HG03565 (cell line): ENCODE results near the gene CNTNAP2.

ENCODE experiments used
- ATAC-seq: cut with Tn5 transposase; IDR thresholded peaks from one replicate; pipeline ENCODE4 v1.9.1; 2021; ENCODE audit warnings: mild to moderate bottlenecking, moderate library complexity; ENCODE audit not compliant: unreplicated experiment

Gene CNTNAP2

GRCh38 chr7:146966274-146966673 lies 849.7 kb downstream of the CNTNAP2 start:
- ATAC-seq, result no peak

DNA sequence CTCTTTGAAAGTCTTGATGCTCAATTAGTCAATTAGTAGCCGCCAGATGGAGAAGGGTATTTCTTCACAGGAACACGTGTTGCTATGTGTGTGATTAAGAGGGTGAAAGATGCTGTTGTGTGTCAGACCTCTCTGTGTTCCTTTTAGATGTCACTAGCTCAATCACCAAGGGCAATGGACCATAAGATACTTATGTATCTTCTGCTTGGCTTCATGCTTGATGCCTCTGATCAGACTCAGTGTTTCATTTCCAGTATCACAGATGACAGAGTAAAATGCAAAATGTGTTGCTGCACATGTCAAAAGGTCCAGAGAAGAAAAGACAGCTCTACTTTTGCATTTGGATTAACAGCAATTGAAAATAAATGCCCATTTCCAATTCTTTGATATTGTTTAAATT lies 865.9 kb downstream of the CNTNAP2 start:
- no peak for ATAC-seq

GRCh38 chr7:146991596-146991995 lies 875.0 kb downstream of the CNTNAP2 start:
- no peak for ATAC-seq

DNA sequence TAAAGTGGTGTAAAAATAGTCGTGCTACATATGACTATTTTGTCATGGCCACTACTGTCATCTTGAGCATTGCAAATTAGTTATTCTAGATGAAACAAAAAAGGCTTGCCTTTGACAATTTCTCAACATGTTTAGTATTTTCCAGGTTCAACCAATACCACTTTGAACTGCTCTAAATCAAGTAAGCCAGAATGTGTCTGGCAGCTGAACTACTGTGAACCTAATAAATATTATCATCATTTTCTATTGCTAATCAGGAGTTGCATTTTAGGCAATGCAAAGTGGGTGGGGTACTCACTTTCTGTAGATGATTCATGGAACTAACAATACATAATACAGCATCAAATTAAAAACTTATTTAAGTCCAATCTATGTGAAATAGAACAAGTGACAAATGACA lies 877.2 kb downstream of the CNTNAP2 start:
- ATAC-seq, result no peak

DNA sequence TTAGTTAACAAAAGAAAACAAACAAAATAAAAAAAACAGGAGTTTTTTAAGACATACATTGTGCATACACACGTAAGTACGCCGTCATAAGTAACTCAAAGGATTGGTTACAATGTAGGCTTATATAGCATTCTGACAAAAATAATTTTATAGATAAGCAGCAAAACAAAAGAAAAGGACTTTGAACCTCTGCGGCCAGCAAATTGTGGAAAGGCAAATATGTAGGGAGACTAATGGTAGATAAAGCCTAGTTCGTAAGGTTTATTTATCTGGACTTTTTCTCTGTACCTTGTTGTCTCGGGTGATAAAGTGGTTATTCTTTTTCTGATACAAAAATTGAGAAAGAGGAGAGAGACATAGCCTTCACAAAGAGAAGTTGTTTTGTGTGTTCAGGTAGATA lies 891.9 kb downstream of the CNTNAP2 start:
- ATAC-seq, result no peak

- ATAC-seq, result no peak
Measured at GRCh38 chr7:147012666-147013065, 896.1 kb downstream of the CNTNAP2 start.

DNA sequence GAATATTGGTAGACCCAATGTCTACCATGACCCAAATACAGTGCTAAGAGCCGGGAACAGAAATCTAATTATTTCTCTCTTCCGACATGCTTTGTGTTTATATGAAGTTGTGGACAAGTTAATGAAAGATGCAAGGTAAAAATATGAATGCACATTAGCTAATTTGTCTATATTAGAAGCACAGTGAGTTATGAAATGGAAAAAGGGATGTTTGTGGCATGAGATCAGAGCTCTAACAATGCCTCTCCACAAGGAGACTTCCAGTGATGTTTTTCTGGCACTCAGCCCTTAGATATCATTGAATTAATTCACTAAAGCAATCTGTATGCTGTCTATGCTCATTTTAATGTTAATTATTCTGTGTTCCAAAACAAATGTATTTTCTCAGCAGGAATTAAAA lies 897.2 kb downstream of the CNTNAP2 start:
- ATAC-seq, result no peak

GRCh38 chr7:147014286-147014955 lies 897.8 kb downstream of the CNTNAP2 start:
- no peak for ATAC-seq

GRCh38 chr7:147015999-147016398 lies 899.4 kb downstream of the CNTNAP2 start:
- ATAC-seq, result no peak

- no peak for ATAC-seq
Measured at GRCh38 chr7:147022056-147022455, 905.5 kb downstream of the CNTNAP2 start.

GRCh38 chr7:147023440-147023839 lies 906.8 kb downstream of the CNTNAP2 start:
- no peak for ATAC-seq

GRCh38 chr7:147029953-147030352 lies 913.4 kb downstream of the CNTNAP2 start:
- ATAC-seq, result no peak

GRCh38 chr7:147033641-147034040 lies 917.0 kb downstream of the CNTNAP2 start:
- ATAC-seq, result no peak

- no peak for ATAC-seq
Measured at GRCh38 chr7:147041438-147041837, 924.8 kb downstream of the CNTNAP2 start.

DNA sequence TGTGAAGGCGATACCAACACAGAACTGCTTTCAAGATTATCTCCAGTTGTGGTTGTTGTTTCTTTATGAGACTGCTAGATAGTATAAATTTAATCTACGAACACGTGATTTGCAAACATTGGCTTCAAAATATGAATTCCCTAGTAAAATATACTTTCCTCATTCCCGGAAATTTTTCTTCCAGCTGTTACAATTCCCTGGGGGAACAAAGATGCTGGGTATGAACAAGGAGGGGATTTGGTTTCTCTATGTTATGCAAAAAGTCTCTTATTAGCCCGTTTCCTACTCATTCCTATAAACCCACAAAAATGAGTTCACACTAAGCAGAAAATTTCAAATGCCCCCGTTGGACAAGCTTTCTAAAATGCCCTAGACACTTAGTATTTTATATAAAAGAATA lies 928.3 kb downstream of the CNTNAP2 start:
- no peak for ATAC-seq

DNA sequence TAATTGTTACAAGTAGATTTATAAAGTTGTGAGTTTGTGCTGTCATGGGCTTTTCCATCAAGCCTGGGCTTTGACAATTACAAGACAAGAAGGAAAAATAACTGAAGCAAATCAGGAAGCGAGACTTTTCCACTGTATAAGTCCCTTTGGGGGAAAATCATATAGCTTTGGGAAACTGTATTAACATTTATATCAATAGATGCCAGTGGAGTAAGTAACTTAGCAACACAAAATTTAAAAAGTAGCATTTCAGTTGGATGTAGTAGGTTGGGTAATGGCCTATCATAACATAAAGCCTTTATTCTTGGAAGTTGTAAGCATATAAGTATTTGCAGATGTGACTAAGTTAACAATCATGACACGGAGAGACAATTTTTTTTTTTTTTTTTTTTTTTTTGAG lies 931.1 kb downstream of the CNTNAP2 start:
- ATAC-seq, result no peak

DNA sequence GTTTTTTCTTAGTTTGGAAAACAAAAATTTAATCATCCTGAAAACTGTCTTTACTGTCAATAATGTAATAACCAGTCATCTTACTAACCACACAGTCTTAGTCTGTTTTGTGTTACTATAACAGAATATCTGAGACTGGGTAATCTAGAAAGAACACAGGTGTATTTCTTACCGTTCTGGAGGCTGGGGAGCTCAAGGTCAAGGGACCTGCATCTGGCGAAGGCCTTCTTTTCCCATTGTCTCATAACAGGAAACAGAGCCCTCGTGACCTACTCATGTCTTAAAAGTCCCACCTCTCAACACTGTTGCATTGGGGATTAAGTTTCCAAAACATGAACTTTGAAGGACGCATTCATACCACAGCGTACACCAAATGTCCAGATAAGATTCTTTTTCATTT lies 932.3 kb downstream of the CNTNAP2 start:
- no peak for ATAC-seq

- no peak for ATAC-seq
Measured at GRCh38 chr7:147052818-147053217, 936.2 kb downstream of the CNTNAP2 start.

DNA sequence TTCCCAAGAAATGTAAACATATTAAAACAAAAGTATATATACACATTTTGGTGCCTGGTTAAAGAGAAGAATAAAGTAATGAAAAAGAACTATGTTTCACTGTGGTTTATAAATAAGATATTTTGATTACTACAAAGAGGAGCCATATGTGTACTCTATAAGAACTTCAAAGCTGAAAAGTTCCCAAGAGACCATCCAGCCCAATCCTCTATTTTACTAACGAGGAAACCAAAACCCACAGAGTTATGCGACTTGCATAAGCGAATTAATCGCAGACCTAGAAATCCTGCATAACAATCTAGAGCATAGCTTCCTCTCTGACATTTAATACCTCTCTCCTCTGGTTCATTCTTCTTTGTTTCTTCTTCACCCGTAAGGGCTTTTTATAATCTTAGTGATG lies 937.1 kb downstream of the CNTNAP2 start:
- no peak for ATAC-seq

DNA sequence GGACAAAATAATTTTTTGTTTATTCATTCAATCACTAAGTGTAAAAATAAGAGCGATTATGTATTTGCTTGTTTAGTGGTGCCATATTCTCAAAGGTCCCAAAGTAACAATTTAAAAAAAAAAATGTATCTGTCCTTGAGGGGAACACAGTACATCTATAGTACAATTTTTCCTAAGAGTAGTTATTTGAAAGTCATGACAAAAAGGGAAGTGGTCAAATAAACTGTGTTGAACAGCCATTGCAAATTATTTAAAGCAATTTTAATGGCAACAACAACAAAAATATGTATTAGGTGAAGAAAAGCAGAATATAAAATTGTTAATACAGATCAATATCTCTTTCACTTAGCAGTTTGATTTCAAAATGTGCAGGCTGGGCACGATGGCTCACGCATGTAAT lies 943.5 kb downstream of the CNTNAP2 start:
- no peak for ATAC-seq

DNA sequence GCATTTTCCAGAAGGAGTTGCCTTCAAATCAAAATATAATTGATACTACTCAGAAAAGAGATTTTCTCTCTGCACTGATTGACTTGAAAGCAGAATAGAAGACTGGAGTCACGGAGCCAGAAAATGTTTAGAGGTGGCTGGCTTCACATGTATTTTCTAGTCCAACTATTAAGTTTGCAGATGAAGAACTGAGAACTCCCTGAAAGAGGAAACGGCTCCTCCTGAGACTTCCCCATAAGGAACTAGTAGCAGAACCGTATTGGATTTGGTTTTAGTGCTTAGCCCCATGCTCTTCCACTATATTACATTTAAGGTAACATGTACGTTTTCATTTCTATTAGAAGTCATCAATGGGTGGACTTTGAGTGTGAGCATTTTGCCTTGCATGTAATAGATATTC lies 946.3 kb downstream of the CNTNAP2 start:
- no peak for ATAC-seq

GRCh38 chr7:147068842-147069241 lies 952.2 kb downstream of the CNTNAP2 start:
- ATAC-seq, result no peak

DNA sequence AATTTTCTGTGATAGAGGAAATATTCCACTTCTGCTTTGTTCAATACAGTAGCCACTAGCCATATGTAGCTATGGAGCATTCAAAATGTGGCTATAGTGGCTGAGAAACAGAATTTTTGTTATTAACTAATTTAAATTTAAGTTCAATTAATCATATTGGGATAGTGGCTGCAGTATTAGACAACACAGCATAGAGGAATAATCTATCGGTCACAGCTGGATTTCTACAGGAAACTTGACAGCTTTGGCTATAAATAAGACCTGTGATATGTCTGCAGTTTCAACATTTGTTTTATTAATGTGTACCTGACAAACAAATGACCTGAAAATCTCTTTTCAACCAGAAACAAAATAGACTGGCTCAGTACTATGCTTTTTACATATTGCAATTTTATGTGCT lies 953.2 kb downstream of the CNTNAP2 start:
- no peak for ATAC-seq
